Neural crest cell (in vitro differentiated cells): ENCODE measurements around the gene TRAPPC10. TPM values are rescaled to one million over a fixed set of nuclear protein-coding genes. Genes with fewer than 3 reads are reported as not detected.

Experiments
- DNase-seq: peaks from one replicate; pipeline ENCODE4 v3.0.0; 2021; ENCODE audit warnings: low read depth, mixed read lengths, low spot score
- H3K27ac Mint-ChIP-seq: one replicate; pipeline ENCODE4 v1.8.0; 2021; ENCODE audit warnings: mild to moderate bottlenecking, mixed read lengths; ENCODE audit not compliant: unreplicated experiment
- H3K27me3 Mint-ChIP-seq: 2 replicates; pipeline ENCODE4 v1.8.0; 2021; ENCODE audit warnings: low read depth, mild to moderate bottlenecking, mixed read lengths
- H3K36me3 Mint-ChIP-seq: 2 replicates; pipeline ENCODE4 v1.8.0; 2021; ENCODE audit warnings: low read depth, mild to moderate bottlenecking, mixed read lengths
- H3K4me1 Mint-ChIP-seq: 2 replicates; pipeline ENCODE4 v1.8.0; 2021; ENCODE audit warnings: mixed read lengths
- H3K4me3 Mint-ChIP-seq: one replicate; pipeline ENCODE4 v1.8.0; 2021; ENCODE audit warnings: mild to moderate bottlenecking, mixed read lengths
- H3K9me3 Mint-ChIP-seq: 2 replicates; pipeline ENCODE4 v1.8.0; 2021; ENCODE audit warnings: mixed read lengths
- total RNA-seq: library from RNA; stranded (reverse); gene quantifications from 2 replicates; pipeline ENCODE4 v1.2.1, GENCODE V29; 2021
- TF ChIP-seq, protein P1 (sequence below): fragments of 200-600 bp; sonication (generic); conservative IDR thresholded peaks from 2 replicates; pipeline ENCODE4 v1.5.0; 2021; ENCODE audit warnings: antibody characterized with exemption, mild to moderate bottlenecking

TRAPPC10 gene
- total RNA-seq, 1 donor from 2014 or later: 35.1 TPM

DNA sequence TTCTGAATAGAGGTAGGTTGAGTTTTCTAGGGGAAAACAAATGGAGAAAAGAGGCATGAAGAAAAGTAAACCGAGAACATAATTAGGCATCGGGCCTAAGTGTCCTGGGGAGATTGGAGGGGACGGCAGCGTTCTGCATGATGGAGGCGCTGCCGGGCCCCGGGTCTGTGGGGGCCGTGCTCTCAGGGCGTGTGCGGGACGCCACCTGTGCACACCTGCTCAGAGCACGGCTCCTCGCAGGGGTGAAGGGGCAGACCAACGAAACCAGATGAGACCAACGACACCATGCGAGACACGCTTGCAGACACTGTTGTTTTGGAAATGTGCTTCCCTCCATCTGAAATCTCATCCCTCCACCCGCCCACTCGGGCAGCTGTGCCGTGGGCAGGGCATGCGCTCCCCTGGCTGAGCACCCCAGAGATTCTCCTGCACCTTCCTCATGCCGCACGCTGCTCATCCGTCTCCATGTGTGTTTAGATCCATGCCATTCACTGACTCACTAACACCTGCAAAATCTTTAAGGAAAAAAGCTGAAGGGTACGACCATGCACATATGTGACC lies 28.2 kb upstream of the TRAPPC10 start:
- TF ChIP-seq, protein P1, sequence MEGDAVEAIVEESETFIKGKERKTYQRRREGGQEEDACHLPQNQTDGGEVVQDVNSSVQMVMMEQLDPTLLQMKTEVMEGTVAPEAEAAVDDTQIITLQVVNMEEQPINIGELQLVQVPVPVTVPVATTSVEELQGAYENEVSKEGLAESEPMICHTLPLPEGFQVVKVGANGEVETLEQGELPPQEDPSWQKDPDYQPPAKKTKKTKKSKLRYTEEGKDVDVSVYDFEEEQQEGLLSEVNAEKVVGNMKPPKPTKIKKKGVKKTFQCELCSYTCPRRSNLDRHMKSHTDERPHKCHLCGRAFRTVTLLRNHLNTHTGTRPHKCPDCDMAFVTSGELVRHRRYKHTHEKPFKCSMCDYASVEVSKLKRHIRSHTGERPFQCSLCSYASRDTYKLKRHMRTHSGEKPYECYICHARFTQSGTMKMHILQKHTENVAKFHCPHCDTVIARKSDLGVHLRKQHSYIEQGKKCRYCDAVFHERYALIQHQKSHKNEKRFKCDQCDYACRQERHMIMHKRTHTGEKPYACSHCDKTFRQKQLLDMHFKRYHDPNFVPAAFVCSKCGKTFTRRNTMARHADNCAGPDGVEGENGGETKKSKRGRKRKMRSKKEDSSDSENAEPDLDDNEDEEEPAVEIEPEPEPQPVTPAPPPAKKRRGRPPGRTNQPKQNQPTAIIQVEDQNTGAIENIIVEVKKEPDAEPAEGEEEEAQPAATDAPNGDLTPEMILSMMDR: no peak
- DNase-seq: no peak

DNA sequence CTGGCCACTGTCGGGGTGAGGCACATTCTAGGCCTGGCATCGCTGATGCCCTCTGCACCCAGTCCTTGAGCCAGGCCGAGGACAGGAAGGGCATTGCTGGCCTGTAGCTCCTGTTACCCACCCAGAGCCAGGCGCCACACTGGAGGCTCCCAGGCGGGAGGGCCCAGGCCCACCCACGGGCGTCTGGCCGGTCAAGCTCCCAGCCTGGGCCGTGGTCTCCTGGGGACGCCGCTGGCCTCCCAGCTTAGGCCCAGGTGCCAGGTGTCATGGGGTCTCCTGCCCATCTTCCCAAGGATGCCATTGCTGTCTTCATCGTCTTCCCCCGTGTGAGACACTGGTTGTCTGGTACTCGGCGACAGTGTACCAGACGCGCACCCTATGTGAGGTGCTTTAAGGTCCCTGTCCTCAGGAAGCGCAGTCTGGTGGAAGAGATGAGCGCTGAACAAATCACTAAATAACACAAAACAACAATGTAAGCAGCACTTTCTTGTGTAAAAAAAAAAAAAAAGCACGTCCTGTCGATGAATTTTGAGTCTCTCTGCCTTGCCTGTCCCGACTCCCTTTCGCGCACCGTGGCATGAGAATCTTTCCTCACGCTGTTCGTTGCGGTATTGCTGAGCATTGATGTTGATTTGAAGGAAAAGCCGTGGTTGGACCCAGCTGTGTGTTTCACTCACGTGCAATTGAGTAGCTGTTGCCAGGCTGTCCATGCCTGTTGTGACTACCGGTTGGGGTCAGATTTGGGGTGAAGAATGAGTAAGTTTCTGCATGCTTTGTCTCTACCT lies 27.0 kb upstream of the TRAPPC10 start:
- Mint-ChIP-seq H3K36me3 (no peaks in the 10 kb centered on the region), H3K9me3 (no peaks in the 10 kb centered on the region), H3K27me3 (peaks cover 4% of the 10 kb centered on the region), H3K27ac (no peak overlapping the region), H3K4me1 (peaks cover 17% of the 10 kb centered on the region), H3K4me3 (no peak overlapping the region)
- TF ChIP-seq, protein P1: no peak
- DNase-seq: no peak

More for the DNA sequence above, 28.2 kb upstream of the TRAPPC10 start:
- Mint-ChIP-seq H3K27me3 (peaks cover 4% of the 10 kb centered on the region), H3K4me3 (no peak overlapping the region), H3K27ac (no peak overlapping the region), H3K4me1 (peaks cover 17% of the 10 kb centered on the region), H3K9me3 (no peaks in the 10 kb centered on the region), H3K36me3 (no peaks in the 10 kb centered on the region)

DNA sequence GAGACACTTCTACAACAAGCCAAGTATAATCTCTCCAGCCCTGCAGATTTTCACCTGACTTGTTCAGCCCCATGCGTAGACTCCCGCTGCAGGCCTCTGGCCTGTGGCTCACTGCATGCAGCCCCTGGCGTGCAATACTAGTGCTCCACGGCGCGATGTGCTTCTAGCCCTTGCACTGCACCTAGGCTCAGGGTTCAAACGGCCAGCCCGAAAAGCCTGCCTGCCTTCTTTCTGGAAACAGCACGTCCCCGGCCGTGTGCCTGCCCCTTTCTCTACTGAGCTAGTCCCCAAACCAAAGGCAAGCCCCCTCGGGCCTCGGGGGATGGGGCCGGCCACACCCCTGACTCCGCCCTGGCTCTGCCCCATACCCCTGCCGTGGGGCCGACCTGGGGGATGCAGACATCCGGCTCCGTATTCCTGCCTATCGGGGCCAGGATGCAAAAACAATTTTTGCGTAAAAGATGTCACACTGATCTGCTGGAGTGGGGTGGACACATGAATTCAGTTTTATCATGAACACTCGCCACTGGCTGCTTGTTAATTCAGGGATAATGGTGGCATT lies 26.3 kb upstream of the TRAPPC10 start:
- no peaks in the 10 kb centered on the region for H3K9me3 Mint-ChIP-seq
- no peak overlapping the region for H3K27ac Mint-ChIP-seq
- peaks cover 4% of the 10 kb centered on the region for H3K27me3 Mint-ChIP-seq
- peaks cover 17% of the 10 kb centered on the region for H3K4me1 Mint-ChIP-seq
- TF ChIP-seq, protein P1: no peak
- no peak for DNase-seq
- H3K4me3 Mint-ChIP-seq: no peak overlapping the region
- no peaks in the 10 kb centered on the region for H3K36me3 Mint-ChIP-seq

DNA sequence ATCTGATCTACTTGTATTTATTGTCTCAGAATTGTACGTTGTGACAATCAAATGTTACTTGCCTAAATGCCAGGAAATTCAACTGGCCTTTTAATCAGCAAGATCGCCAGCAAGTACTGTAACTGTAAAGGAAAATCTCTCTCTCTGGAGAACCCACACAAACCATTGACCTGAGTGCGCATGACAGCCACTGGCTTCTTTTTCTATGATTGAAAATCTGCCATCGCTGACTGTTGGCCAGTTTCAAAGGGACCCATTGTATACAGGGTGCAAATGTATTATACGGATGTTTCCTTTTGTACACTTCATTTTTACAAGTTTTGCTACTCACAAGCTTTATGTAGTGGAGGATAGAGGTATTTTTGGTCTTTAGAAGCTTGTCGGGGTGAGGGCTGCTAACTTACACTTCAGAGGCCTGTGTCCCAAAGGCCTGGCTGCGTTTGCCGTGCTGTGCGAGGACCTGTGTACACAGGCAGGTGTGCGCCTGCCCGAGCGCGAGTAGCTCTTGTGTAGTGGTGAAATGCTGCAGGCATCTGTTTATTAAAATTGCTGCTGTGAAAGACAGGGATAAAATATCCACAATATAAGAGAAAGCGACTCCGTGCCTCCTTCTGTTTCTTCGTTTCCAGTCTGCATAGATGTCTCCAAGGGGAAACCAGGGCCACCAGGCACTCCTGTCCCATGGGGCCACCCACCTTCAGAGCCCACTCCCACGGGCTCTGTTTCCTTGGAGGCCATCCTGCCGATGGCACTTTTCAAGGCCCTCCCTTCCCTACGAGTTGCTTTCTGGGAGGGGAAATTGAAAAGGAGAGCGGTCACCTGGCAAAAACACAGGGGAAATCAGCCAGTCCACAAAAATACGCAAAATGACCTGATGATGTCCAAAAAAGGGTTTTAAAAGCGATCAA lies 25.3 kb upstream of the TRAPPC10 start:
- Mint-ChIP-seq H3K4me3 (no peak overlapping the region), H3K27me3 (peaks cover 4% of the 10 kb centered on the region), H3K27ac (no peak overlapping the region), H3K4me1 (peaks cover 17% of the 10 kb centered on the region), H3K9me3 (no peaks in the 10 kb centered on the region), H3K36me3 (no peaks in the 10 kb centered on the region)
- TF ChIP-seq, protein P1: no peak
- no peak for DNase-seq

DNA sequence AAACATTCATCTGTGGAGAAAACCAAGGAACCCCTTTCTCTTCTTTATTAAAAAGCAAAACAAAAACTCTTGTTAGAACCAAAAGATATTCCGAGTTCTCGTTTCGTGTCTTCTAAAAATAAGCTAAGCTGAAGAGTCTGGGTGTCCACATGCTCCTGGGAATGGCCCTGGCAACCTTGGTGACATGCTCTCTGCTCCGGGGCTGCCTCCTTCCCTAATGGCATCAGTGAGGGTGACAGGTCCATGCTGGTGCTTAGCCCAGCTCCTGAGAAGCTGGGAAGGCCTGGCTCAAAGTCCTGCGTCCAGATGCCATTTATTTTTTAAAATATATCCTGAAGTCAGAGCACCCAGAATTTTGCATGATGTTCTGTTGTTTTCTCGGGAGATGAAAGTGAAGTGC lies 24.6 kb upstream of the TRAPPC10 start:
- Mint-ChIP-seq H3K27me3 (peaks cover 4% of the 10 kb centered on the region), H3K36me3 (no peaks in the 10 kb centered on the region), H3K9me3 (no peaks in the 10 kb centered on the region), H3K27ac (no peak overlapping the region), H3K4me3 (no peak overlapping the region), H3K4me1 (peaks cover 17% of the 10 kb centered on the region)
- TF ChIP-seq, protein P1: no peak
- DNase-seq: no peak
